IMR-90 (cell line): ENCODE measurements around the gene MYLK4. TPM values are rescaled to one million over a fixed set of nuclear protein-coding genes. Genes with fewer than 3 reads are reported as not detected.

ENCODE experiments used
- ATAC-seq: fragments of 200-7000 bp; cut with Tn5 transposase; 2 replicates; pipeline ENCODE4 v1.9.1; 2020; ENCODE audit warnings: low read depth, mild to moderate bottlenecking, moderate library complexity
- BruUV-seq: library from RNA; stranded (reverse); fragments of 400-500 nt; replicated peaks from 2 replicates; lab custom pipeline; 2021; lab: Mats Ljungman, UMichigan
- CTCF ChIA-PET: fragments of 300-600 bp; formaldehyde crosslinking; extraction: SDS; loops from one replicate; lab custom pipeline; 2021; ENCODE audit warnings: antibody characterized with exemption; lab: Yijun Ruan, JAX
- POLR2A ChIA-PET: fragments of 300-600 bp; sonication (Branson Sonifier 250); formaldehyde crosslinking; loops from one replicate; lab custom pipeline; 2022; ENCODE audit warnings: antibody characterized with exemption; ENCODE audit not compliant: unreplicated experiment; lab: Charles Lee
- DNase-seq: peaks from one replicate; pipeline ENCODE4 v3.0.0; 2013
- H2AFZ ChIP-seq: replicated peaks from 2 replicates; pipeline ENCODE3; 2013; ENCODE audit warnings: low read length, mild to moderate bottlenecking; ENCODE audit not compliant: poor library complexity
- H2AK5ac ChIP-seq: 2 replicates; pipeline ENCODE4 v1.6.1; 2013; ENCODE audit warnings: low read depth, low read length, inconsistent platforms
- H2AK9ac ChIP-seq: replicated peaks from 2 replicates; pipeline ENCODE3; 2013; ENCODE audit warnings: mild to moderate bottlenecking, low read depth, low read length, moderate library complexity; ENCODE audit not compliant: poor library complexity
- H2BK120ac ChIP-seq: 2 replicates; pipeline ENCODE4 v1.6.1; 2013; ENCODE audit warnings: low read depth, low read length, inconsistent platforms
- H2BK15ac ChIP-seq: 3 replicates; pipeline ENCODE4 v1.6.1; 2013; ENCODE audit warnings: low read depth, low read length, inconsistent platforms
- H2BK20ac ChIP-seq: 2 replicates; pipeline ENCODE4 v1.6.1; 2013; ENCODE audit warnings: low read depth, mild to moderate bottlenecking, inconsistent platforms, low read length, moderate library complexity
- H2BK5ac ChIP-seq: 2 replicates; pipeline ENCODE4 v1.6.1; 2013; ENCODE audit warnings: mild to moderate bottlenecking, low read depth, low read length, inconsistent platforms; ENCODE audit not compliant: poor library complexity, severe bottlenecking
- H3K14ac ChIP-seq: replicated peaks from 2 replicates; pipeline ENCODE4 v1.6.1; 2013; ENCODE audit warnings: low read depth, low read length, inconsistent platforms
- H3K18ac ChIP-seq: 2 replicates; pipeline ENCODE4 v1.6.1; 2013; ENCODE audit warnings: low read depth, low read length, control low read depth
- H3K23ac ChIP-seq: 2 replicates; pipeline ENCODE4 v1.6.1; 2013; ENCODE audit warnings: low read depth, low read length, inconsistent platforms
- H3K27ac ChIP-seq: 2 replicates; pipeline ENCODE4 v1.5.1; 2013; ENCODE audit warnings: mild to moderate bottlenecking, control low read depth, low read length; ENCODE audit not compliant: insufficient read depth
- H3K27me3 ChIP-seq: 2 replicates; pipeline ENCODE4 v1.6.1; 2013; ENCODE audit warnings: low read length; ENCODE audit not compliant: control insufficient read depth, insufficient read depth
- H3K36me3 ChIP-seq: 2 replicates; pipeline ENCODE4 v1.6.1; 2013; ENCODE audit warnings: low read length, mixed read lengths; ENCODE audit not compliant: control insufficient read depth, insufficient read depth
- H3K4ac ChIP-seq: 2 replicates; pipeline ENCODE4 v1.6.1; 2013; ENCODE audit warnings: low read depth, low read length, inconsistent platforms
- H3K4me1 ChIP-seq: 2 replicates; pipeline ENCODE4 v1.6.1; 2013; ENCODE audit warnings: low read length, mixed read lengths; ENCODE audit not compliant: control insufficient read depth, insufficient read depth
- H3K4me2 ChIP-seq: 2 replicates; pipeline ENCODE4 v1.6.1; 2013; ENCODE audit warnings: low read depth, mild to moderate bottlenecking, control low read depth, low read length, moderate library complexity
- H3K4me3 ChIP-seq: 2 replicates; pipeline ENCODE4 v1.5.1; 2013; ENCODE audit warnings: low read depth, mild to moderate bottlenecking, control low read depth, low read length, moderate library complexity; ENCODE audit not compliant: insufficient read depth
- H3K56ac ChIP-seq: 2 replicates; pipeline ENCODE4 v1.6.1; 2013; ENCODE audit warnings: low read length, inconsistent platforms; ENCODE audit not compliant: insufficient read depth; ENCODE audit errors: extremely low read depth
- H3K79me1 ChIP-seq, 2 experiments: 2 replicates each; pipeline ENCODE4 v1.6.1; 2013; ENCODE audit warnings: low read length in 2 of 2, inconsistent platforms in 1 of 2, low read depth in 1 of 2
- H3K9ac ChIP-seq: 2 replicates; pipeline ENCODE4 v1.6.1; 2013; ENCODE audit warnings: low read depth, low read length, control low read depth
- H3K9me1 ChIP-seq: 2 replicates; pipeline ENCODE4 v1.6.1; 2013; ENCODE audit warnings: low read length, inconsistent platforms; ENCODE audit not compliant: insufficient read depth
- H3K9me3 ChIP-seq: 2 replicates; pipeline ENCODE4 v1.6.1; 2013; ENCODE audit warnings: low read length; ENCODE audit not compliant: control insufficient read depth, insufficient read depth
- H4K20me1 ChIP-seq: 2 replicates; pipeline ENCODE4 v1.6.1; 2013; ENCODE audit warnings: low read length, inconsistent platforms; ENCODE audit not compliant: insufficient read depth
- H4K5ac ChIP-seq: 2 replicates; pipeline ENCODE4 v1.6.1; 2013; ENCODE audit warnings: mild to moderate bottlenecking, low read depth, low read length, control low read depth
- H4K8ac ChIP-seq, 2 experiments: 2 replicates each; pipeline ENCODE4 v1.6.1; 2013; ENCODE audit warnings: low read depth in 2 of 2, low read length in 2 of 2, control low read depth in 1 of 2, inconsistent platforms in 1 of 2
- H4K91ac ChIP-seq: 2 replicates; pipeline ENCODE4 v1.6.1; 2013; ENCODE audit warnings: low read depth, low read length, inconsistent platforms; ENCODE audit not compliant: insufficient read depth
- CHD1 ChIP-seq: IDR thresholded peaks from 2 replicates; pipeline ENCODE4 v1.6.1; 2012; ENCODE audit warnings: low read depth, low read length, improper control_type of control experiment
- CTCF ChIP-seq: conservative IDR thresholded peaks from 2 replicates; pipeline ENCODE4 v1.5.1; 2012; ENCODE audit warnings: mild to moderate bottlenecking, low read depth, low read length, improper control_type of control experiment
- ELK1 ChIP-seq: fragments of 150-350 bp; IDR thresholded peaks from 2 replicates; pipeline ENCODE4 v1.6.1; 2016; ENCODE audit warnings: low read depth, mild to moderate bottlenecking, low read length, moderate library complexity, borderline replicate concordance
- FOS ChIP-seq: fragments of 150-350 bp; IDR thresholded peaks from 2 replicates; pipeline ENCODE4 v1.6.1; 2016; ENCODE audit warnings: low read depth, low read length
- NFE2L2 ChIP-seq: fragments of 150-350 bp; IDR thresholded peaks from 2 replicates; pipeline ENCODE4 v1.6.1; 2016; ENCODE audit warnings: low read depth, mild to moderate bottlenecking, low read length
- POLR2A ChIP-seq: IDR thresholded peaks from 2 replicates; pipeline ENCODE4 v1.6.1; 2012; ENCODE audit warnings: mild to moderate bottlenecking, low read depth, low read length
- RCOR1 ChIP-seq: IDR thresholded peaks from 2 replicates; pipeline ENCODE4 v1.6.1; 2012; ENCODE audit warnings: mild to moderate bottlenecking, low read length, improper control_type of control experiment; ENCODE audit not compliant: insufficient replicate concordance
- WGBS, 2 experiments: methylation state at CpG; one replicate each; pipeline versions ENCODE4 v1.1.5 to v1.1.7; 2013; ENCODE audit warnings: missing lambda C conversion rate in 2 of 2; ENCODE audit not compliant: insufficient read length in 1 of 2; ENCODE audit errors: extremely low coverage in 2 of 2; 5-methylcytosine and 5-hydroxymethylcytosine counted together
- dilution Hi-C: fragments of 300-500 bp; cut with HindIII; formaldehyde crosslinking; loops from one replicate; pipeline ENCODE4 v1.14.3; 2018; ENCODE audit warnings: low sequenced_read_pairs; ENCODE audit not compliant: unreplicated experiment
- in situ Hi-C: fragments of 300-500 bp; cut with MboI; formaldehyde crosslinking; loops from 3 replicates; pipeline ENCODE4 v1.14.3; 2019; ENCODE audit warnings: low sequenced_read_pairs, inconsistent platforms, mixed read lengths
- intact Hi-C: fragments of 100-400 bp; cut with micrococcal nuclease; formaldehyde crosslinking; loops from 2 replicates; pipeline ENCODE4 v1.10.0; 2022
- polyA plus RNA-seq, 3 experiments: library from polyadenylated mRNA; depleted of rRNA; stranded (reverse); fragments of >200 nt; gene quantifications; 2 replicates each; pipeline ENCODE4 v1.2.3, GENCODE V29; 2012; ENCODE audit warnings: low replicate concordance in 1 of 3
- total RNA-seq: library from RNA; depleted of rRNA; stranded (reverse); fragments of >200 nt; gene quantifications from 2 replicates; pipeline ENCODE4 v1.2.3, GENCODE V29; 2012

Gene MYLK4
- total and polyA plus RNA-seq, 2 of the 4 experiments (the other 2 are of a cell fraction), result under 0.01 to 0.07 TPM

GRCh38 chr6:2658788-2659187 is 91.9 kb downstream of the MYLK4 start:
- no peak overlapping the region for H3K27ac ChIP-seq
- ATAC-seq (no peak; the same call in 1 of the 2 replicates), DNase-seq (no peak)
- in situ Hi-C loops (no loop called here), dilution Hi-C loops (no loop called here), intact Hi-C loops (no loop called here)
- no peak overlapping the region for H3K56ac ChIP-seq
- no peak overlapping the region for H3K9ac ChIP-seq
- no peak overlapping the region for H3K14ac ChIP-seq
- no peak overlapping the region for H2BK15ac ChIP-seq
- no peaks in the 10 kb centered on the region for H4K20me1 ChIP-seq
- no peak overlapping the region for H4K91ac ChIP-seq
- H4K8ac ChIP-seq, result no peak overlapping the region
- no peak overlapping the region for H2AK9ac ChIP-seq
- H2BK20ac ChIP-seq, result no peak overlapping the region
- H4K5ac ChIP-seq, result no peak overlapping the region
- no CpG with 5 or more reads among the region's 5 CpGs for WGBS, 2 experiments
- no peak overlapping the region for H2AFZ ChIP-seq
- H3K4me2 ChIP-seq, result no peak overlapping the region
- H2BK5ac ChIP-seq, result no peak overlapping the region
- H3K9me3 ChIP-seq, result no peaks in the 10 kb centered on the region
- H3K4ac ChIP-seq, result no peak overlapping the region
- ChIA-PET POLR2A (no interaction called here), CTCF (no interaction called here)
- H3K18ac ChIP-seq, result no peak overlapping the region
- peaks cover 5% of the 10 kb centered on the region; the same call in 1 of the 2 replicates for H3K4me1 ChIP-seq
- no peaks in the 10 kb centered on the region for H3K36me3 ChIP-seq
- no TSS peak for BruUV-seq
- no peak overlapping the region for H2BK120ac ChIP-seq
- H3K27me3 ChIP-seq, result no peaks in the 10 kb centered on the region
- TF ChIP-seq RCOR1 (no peak), ELK1 (no peak), FOS (no peak), CTCF (no peak), NFE2L2 (no peak), CHD1 (no peak), POLR2A (no peak)
- H3K9me1 ChIP-seq, result no peaks in the 10 kb centered on the region
- no peak overlapping the region for H3K4me3 ChIP-seq
- H3K23ac ChIP-seq, result no peak overlapping the region
- H2AK5ac ChIP-seq, result no peak overlapping the region
- no peaks in the 10 kb centered on the region for H3K79me1 ChIP-seq
